ENCODE data around the gene INS. TPM values are rescaled to one million over a fixed set of nuclear protein-coding genes. Genes with fewer than 3 reads are reported as not detected.

The INS gene
- total RNA-seq, 1 experiment from 2014 or later: not detected

GRCh38 chr11:2200536-2200935 lies 39.5 kb upstream of the INS start:
- Histone ChIP-seq H2BK20ac (ENCODE audit: low read depth, low read length, poor library complexity, severe bottlenecking) (no peak overlapping the region), H2BK5ac (ENCODE audit: insufficient read length, low read length) (no peak overlapping the region), H3K79me1 (ENCODE audit: insufficient read depth, low read depth, low read length, poor library complexity, severe bottlenecking) (no peaks in the 10 kb centered on the region), H3K56ac (ENCODE audit: insufficient read length, low read depth, low read length) (no peak overlapping the region), H2AK5ac (ENCODE audit: insufficient read length, low read length) (no peak overlapping the region), H2AFZ (ENCODE audit: low read length) (no peak overlapping the region), H3K4ac (ENCODE audit: low read depth, low read length) (no peak overlapping the region), H3K4me1 (ENCODE audit: insufficient read depth, low read length) (no peaks in the 10 kb centered on the region), H2BK120ac (ENCODE audit: low read depth, low read length, poor library complexity, severe bottlenecking) (no peak overlapping the region), H2BK12ac (ENCODE audit: insufficient read length, low read depth, low read length) (no peak overlapping the region), H2BK15ac (ENCODE audit: low read depth, low read length) (no peak overlapping the region), H3K9me3 (ENCODE audit: control insufficient read depth, low read depth, low read length) (no peaks in the 10 kb centered on the region), H4K5ac (ENCODE audit: insufficient read length, low read depth, low read length) (no peak overlapping the region), H3T11ph (ENCODE audit: low read length) (no peak overlapping the region), H3K27ac (ENCODE audit: insufficient read length, low read depth, low read length) (no peak overlapping the region), H3K9ac (ENCODE audit: extremely low read depth, insufficient read length, low read length) (no peak overlapping the region), H4K91ac (ENCODE audit: insufficient read length, low read depth, low read length) (no peak overlapping the region), H3K27me3 (ENCODE audit: insufficient read depth, low read length) (no peaks in the 10 kb centered on the region), H3K14ac (ENCODE audit: insufficient read depth, low read length) (no peak overlapping the region), H3K23ac (ENCODE audit: insufficient read length, low read depth, low read length) (no peak overlapping the region), H3K18ac (ENCODE audit: insufficient read length, low read depth, low read length) (no peak overlapping the region), H3K79me2 (ENCODE audit: insufficient read depth, low read length) (no peaks in the 10 kb centered on the region), H4K20me1 (ENCODE audit: control insufficient read depth, insufficient read depth, insufficient read length) (no peaks in the 10 kb centered on the region), H3K23me2 (ENCODE audit: insufficient read length, low read depth, low read length, poor library complexity, severe bottlenecking) (no peaks in the 10 kb centered on the region), H4K8ac (replicated peaks; ENCODE audit: insufficient read length, low read depth, low read length) (no peak overlapping the region), H3K4me2 (ENCODE audit: insufficient read depth, insufficient read length, low read length) (no peak overlapping the region)
- H3K27me3 Mint-ChIP-seq (ENCODE audit: low read depth): peaks cover 34% of the 10 kb centered on the region
- H3K9me3 Mint-ChIP-seq: no peaks in the 10 kb centered on the region
- H3K27ac Mint-ChIP-seq: no peak overlapping the region
- no CpG with 5 or more reads among the region's 11 CpGs for WGBS (ENCODE audit: extremely low coverage, insufficient read length, low lambda C conversion rate)
- H3K36me3 Mint-ChIP-seq (ENCODE audit: insufficient read depth in 1 of 3, low read depth in 3 of 3): no peaks in the 10 kb centered on the region
- no peak overlapping the region for H3K4me3 Mint-ChIP-seq
- TF ChIP-seq CTCF (conservative IDR thresholded peaks at IDR 0.05): no peak
- no peaks in the 10 kb centered on the region for H3K4me1 Mint-ChIP-seq
- DNase-seq: no peak

Measured in H9 (cell line).